Vagina (tissue), 2 donors: ENCODE data around the gene ADGRB2.

Experiments used
- POLR2A ChIP-seq, 2 donors: fragments of 450-650 bp; IDR thresholded peaks; one replicate each; pipeline ENCODE4 v1.6.1; 2017; ENCODE audit warnings: antibody characterized with exemption in 2 of 2, mild to moderate bottlenecking in 2 of 2, moderate library complexity in 2 of 2
- TF ChIP-seq, protein P1 (sequence below), 3 experiments: fragments of 450-650 bp in 2 of 3; fragments of 200-600 bp in 1 of 3; sonication (generic) in 1 of 3; IDR thresholded peaks; one replicate each; pipeline ENCODE4 v1.5.1; 2017 to 2019; ENCODE audit warnings: antibody characterized with exemption in 3 of 3, mild to moderate bottlenecking in 2 of 3, moderate library complexity in 2 of 3

DNA sequence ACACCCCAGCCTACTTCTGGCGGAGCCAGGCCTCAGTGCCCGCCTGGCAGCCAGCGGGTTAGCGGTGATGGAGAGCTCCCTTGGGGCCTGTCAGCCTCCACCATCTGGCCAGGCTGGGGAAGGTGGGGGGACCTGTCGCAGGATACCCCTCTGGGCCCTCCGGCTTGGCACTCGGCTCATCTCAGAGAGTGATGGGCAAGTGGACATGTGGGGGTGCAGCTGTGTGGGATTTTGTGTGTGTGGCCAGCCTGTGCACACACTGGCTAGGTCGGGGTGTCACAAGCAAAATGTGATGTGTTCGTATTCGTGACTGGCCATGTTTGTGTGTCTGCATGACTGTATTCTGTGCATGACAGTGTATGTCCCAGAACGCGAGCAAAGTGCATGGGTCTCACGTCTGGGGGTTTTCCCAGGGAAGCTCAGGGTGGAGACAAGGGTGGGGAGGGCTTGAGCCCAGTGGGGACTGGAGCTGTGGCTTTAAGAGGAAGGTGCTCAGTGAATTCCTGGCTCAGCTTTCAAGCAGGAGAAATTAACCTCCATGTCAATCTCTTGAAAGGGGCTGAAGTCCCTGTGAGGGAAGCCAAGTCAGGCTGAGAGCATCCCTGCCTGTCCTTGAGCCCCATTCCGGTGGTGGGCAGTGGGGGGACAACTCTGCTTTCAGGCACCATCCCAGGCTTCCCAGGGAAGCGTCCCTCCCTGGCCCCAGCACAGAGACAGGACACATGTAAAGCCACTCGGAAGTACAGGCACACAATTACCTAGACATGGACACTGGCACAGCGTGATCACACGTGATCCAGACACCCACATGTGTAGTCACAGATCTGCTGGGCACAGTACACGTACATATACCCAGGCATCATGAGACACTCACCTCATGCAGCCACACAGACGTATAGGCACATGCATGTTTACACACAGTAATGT is 21.1 kb upstream of the ADGRB2 start:
- TF ChIP-seq, protein P1, sequence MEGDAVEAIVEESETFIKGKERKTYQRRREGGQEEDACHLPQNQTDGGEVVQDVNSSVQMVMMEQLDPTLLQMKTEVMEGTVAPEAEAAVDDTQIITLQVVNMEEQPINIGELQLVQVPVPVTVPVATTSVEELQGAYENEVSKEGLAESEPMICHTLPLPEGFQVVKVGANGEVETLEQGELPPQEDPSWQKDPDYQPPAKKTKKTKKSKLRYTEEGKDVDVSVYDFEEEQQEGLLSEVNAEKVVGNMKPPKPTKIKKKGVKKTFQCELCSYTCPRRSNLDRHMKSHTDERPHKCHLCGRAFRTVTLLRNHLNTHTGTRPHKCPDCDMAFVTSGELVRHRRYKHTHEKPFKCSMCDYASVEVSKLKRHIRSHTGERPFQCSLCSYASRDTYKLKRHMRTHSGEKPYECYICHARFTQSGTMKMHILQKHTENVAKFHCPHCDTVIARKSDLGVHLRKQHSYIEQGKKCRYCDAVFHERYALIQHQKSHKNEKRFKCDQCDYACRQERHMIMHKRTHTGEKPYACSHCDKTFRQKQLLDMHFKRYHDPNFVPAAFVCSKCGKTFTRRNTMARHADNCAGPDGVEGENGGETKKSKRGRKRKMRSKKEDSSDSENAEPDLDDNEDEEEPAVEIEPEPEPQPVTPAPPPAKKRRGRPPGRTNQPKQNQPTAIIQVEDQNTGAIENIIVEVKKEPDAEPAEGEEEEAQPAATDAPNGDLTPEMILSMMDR (IDR thresholded peaks at IDR 0.05): no peak
- no peak for TF ChIP-seq POLR2A (IDR thresholded peaks at IDR 0.05)
